ENCODE measurements around the gene COL24A1. TPM values are rescaled to one million over a fixed set of nuclear protein-coding genes. Genes with fewer than 3 reads are reported as not detected.

COL24A1 gene
- total RNA-seq = not detected in 2 replicates

GRCh38 chr1:86156566-86157455 is at the start of gene COL24A1:
Gene COL24A1 (minus strand): TSS chr1:86156772. CDS start chr1:86156396, 376 bp downstream.

GRCh38 chr1:85707990-85708828 is 448.4 kb downstream of the COL24A1 start, which contains the start of gene ZNHIT6:
Gene ZNHIT6 (minus strand): TSS chr1:85708433. CDS start chr1:85708284, 149 bp downstream.

Small RNAs within 50 kb of the gene (small RNA-seq; reads per million reads assigned to genes)
- not detected for gene RNA5SP51

Other genes starting within 250 kb of the COL24A1 start
- gene ODF2L, start 239.6 kb upstream of the COL24A1 start, total RNA-seq = 47.4 and 90.2 TPM in 2 replicates

Data from vein endothelial cell (primary cell).